Peyer's patch (tissue), 4 donors: ENCODE results near the gene NT5DC3. TPM values are rescaled to one million over a fixed set of nuclear protein-coding genes. Genes with fewer than 3 reads are reported as not detected.

Experiments
- DNase-seq, 3 donors: peaks; one replicate each; pipeline ENCODE4 v3.0.0-alpha.2; 2017 to 2019
- H3K27ac ChIP-seq, 4 donors: fragments of 200-600 bp; sonication (generic); one replicate each; pipeline ENCODE4 v1.5.1; 2016 to 2019
- H3K27me3 ChIP-seq, 2 donors: fragments of 200-600 bp; sonication (generic); one replicate each; pipeline ENCODE4 v1.5.1; 2019
- H3K36me3 ChIP-seq, 3 donors: fragments of 200-600 bp; sonication (generic); one replicate each; pipeline ENCODE4 v1.5.1; 2016 to 2019
- H3K4me1 ChIP-seq, 4 donors: fragments of 200-600 bp; sonication (generic); one replicate each; pipeline ENCODE4 v1.5.1; 2016 to 2019
- H3K4me3 ChIP-seq, 4 donors: fragments of 200-600 bp; sonication (generic); 1 replicate in 3 of 4; 2 replicates in 1 of 4; pipeline ENCODE4 v1.5.1; 2016 to 2019; ENCODE audit warnings: mild to moderate bottlenecking in 1 of 4
- H3K9me3 ChIP-seq, 4 donors: fragments of 200-600 bp; sonication (generic); one replicate each; pipeline ENCODE4 v1.5.1; 2016 to 2019; ENCODE audit warnings: mild to moderate bottlenecking in 1 of 4
- POLR2A ChIP-seq, 2 donors: fragments of 450-650 bp; IDR thresholded peaks; one replicate each; pipeline ENCODE4 v1.5.1; 2017; ENCODE audit warnings: antibody characterized with exemption in 2 of 2, mild to moderate bottlenecking in 2 of 2, moderate library complexity in 2 of 2
- total RNA-seq, 4 donors: library from RNA; depleted of rRNA; stranded (reverse); fragments of >200 nt; gene quantifications; one replicate each; pipeline ENCODE4 v1.1.0, GENCODE V29; 2016
- TF ChIP-seq, protein P1 (sequence below), 6 experiments: fragments of 450-650 bp in 4 of 6; fragments of 200-600 bp in 2 of 6; sonication (generic) in 1 of 6; IDR thresholded peaks; one replicate each; pipeline ENCODE4 v1.5.1; 2017 to 2019; ENCODE audit warnings: antibody characterized with exemption in 6 of 6, mild to moderate bottlenecking in 3 of 6, moderate library complexity in 1 of 6

Gene NT5DC3
- total RNA-seq, 4 donors from 2014 or later, result 3.9 to 10.2 (median 7.4) TPM

DNA sequence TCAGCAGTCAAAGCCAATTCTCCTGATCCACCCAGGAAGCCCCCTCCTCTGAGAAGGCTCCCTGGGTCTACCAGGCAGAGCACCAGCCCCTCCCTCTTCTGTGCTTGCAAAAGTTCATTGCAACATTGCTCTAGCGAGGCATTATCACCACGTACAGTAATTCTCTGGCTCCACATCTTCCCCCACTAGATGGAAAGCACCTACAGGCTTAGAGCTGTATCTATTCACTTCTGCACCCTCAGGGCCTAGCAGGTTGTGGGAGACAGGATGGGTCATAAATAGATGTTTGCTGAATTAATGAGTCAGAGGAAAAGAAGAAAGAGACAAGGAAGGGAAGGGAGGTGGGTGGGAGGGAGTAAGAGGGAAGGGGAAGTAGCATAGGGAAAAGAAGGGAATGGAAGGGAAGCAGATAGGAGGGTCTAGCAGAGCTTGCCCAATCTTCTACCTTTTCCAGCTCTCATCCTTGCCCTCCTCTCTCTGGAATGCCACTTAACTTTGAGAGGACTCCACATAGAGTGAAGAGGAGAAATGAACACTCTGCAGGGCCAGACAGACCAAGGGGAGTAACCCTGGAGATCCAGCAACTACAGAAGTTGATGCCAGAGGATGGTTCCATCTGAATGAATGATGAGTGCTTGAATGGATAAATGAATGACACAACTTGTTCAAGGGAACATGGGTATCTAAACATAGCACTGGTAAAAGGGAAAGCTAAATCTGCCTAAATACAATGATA is 42.0 kb upstream of the NT5DC3 start:
- no peaks in the 10 kb centered on the region for H3K9me3 ChIP-seq
- H3K36me3 ChIP-seq, result no peaks in the 10 kb centered on the region
- no peaks in the 10 kb centered on the region for H3K4me1 ChIP-seq

DNA sequence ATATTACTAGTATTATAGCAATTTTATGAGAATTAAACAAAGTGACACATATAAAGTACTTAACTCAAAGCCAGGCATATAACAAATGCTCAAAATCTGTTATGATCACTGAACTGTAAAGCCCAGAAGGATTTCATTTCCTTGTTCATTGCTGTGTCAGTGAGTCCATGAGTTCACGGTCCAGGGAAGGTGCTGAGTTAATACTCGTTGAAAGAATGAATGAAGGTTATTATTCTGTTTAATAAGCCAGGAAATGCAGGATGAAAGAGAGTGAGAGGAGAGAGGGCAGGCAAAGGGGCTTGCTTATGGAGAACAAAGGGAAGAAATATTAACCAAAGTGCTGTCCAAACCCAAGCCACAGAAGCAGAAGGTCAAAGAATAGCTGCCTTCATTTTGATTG is 40.2 kb upstream of the NT5DC3 start:
- Histone ChIP-seq H3K27ac (no peak overlapping the region), H3K36me3 (no peaks in the 10 kb centered on the region), H3K27me3 (no peaks in the 10 kb centered on the region), H3K4me1 (no peaks in the 10 kb centered on the region), H3K4me3 (no peak overlapping the region), H3K9me3 (no peaks in the 10 kb centered on the region)
- TF ChIP-seq, protein P1, sequence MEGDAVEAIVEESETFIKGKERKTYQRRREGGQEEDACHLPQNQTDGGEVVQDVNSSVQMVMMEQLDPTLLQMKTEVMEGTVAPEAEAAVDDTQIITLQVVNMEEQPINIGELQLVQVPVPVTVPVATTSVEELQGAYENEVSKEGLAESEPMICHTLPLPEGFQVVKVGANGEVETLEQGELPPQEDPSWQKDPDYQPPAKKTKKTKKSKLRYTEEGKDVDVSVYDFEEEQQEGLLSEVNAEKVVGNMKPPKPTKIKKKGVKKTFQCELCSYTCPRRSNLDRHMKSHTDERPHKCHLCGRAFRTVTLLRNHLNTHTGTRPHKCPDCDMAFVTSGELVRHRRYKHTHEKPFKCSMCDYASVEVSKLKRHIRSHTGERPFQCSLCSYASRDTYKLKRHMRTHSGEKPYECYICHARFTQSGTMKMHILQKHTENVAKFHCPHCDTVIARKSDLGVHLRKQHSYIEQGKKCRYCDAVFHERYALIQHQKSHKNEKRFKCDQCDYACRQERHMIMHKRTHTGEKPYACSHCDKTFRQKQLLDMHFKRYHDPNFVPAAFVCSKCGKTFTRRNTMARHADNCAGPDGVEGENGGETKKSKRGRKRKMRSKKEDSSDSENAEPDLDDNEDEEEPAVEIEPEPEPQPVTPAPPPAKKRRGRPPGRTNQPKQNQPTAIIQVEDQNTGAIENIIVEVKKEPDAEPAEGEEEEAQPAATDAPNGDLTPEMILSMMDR (IDR thresholded peaks at IDR 0.05), result no peak
- TF ChIP-seq POLR2A (IDR thresholded peaks at IDR 0.05), result no peak
- DNase-seq, result no peak

More for the DNA sequence above, 42.0 kb upstream of the NT5DC3 start:
- H3K27me3 ChIP-seq, result no peaks in the 10 kb centered on the region
- no peak overlapping the region for H3K4me3 ChIP-seq
- no peak overlapping the region for H3K27ac ChIP-seq
- no peak for DNase-seq
- TF ChIP-seq POLR2A (IDR thresholded peaks at IDR 0.05), result no peak
- TF ChIP-seq, protein P1 (IDR thresholded peaks at IDR 0.05), result no peak

DNA sequence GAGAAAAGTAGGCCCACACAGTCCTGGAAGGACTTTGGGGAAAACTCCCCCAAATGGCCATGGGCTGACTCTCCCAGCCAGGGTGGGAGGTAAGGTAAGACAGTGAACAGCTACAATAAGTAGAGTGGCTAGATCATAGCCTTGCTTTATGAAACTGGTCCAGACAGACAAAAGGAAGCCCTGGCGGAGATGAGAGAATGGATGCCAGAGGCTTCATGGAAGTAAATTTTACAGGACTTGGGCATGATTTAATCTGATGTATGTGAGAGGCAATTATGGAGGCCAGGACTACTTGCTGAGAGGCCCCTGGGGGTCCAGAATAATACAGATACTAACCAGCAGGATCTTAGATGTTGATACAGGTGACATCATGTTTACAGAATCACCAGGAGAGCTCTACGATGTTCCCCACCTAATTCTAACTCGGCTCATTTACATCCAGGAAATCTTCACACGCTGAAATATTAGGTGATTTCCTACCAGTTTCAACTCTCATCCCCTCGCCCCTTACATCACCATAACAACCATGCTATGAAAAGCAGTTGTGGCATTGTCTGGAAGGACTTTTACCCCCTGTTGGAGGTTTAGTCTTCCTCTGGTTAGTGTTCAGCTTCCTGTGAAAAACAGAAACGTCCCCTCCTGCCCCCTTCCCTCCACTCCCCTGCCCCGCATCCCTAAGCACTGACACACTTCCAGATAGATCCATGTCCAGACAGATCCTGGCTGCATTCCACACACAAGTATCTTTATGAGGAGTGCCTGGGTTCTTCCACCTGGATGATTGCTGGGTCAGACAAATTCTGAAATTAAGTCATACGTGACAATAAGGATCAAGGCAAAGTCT is 39.5 kb upstream of the NT5DC3 start:
- Histone ChIP-seq H3K4me3 (no peak overlapping the region), H3K4me1 (no peaks in the 10 kb centered on the region), H3K36me3 (no peaks in the 10 kb centered on the region), H3K9me3 (no peaks in the 10 kb centered on the region), H3K27ac (no peak overlapping the region), H3K27me3 (no peaks in the 10 kb centered on the region)
- TF ChIP-seq, protein P1 (IDR thresholded peaks at IDR 0.05), result no peak
- no peak for TF ChIP-seq POLR2A (IDR thresholded peaks at IDR 0.05)
- DNase-seq, result no peak

DNA sequence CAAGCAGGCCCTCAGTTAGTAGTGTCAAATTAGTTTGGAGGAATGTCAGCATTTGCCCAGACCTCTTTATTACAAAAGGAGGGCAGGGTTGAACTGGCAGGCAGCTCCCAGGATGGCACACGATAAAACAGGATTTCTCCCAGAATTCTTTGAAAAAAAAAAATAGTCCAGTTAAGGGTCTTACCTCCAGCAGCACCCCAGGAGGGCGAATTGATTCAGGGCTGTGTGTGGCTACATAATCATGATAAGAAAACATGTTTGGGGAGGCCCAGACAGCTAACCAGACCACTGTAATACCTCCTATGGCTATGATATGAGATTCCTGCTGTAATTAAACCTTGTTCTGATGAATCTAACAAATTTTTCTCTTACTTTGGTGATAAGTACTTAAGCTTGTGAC is 38.8 kb upstream of the NT5DC3 start:
- Histone ChIP-seq H3K4me1 (no peaks in the 10 kb centered on the region), H3K27ac (no peak overlapping the region)
- no peak for TF ChIP-seq POLR2A (IDR thresholded peaks at IDR 0.05)
- TF ChIP-seq, protein P1 (IDR thresholded peaks at IDR 0.05), result no peak

DNA sequence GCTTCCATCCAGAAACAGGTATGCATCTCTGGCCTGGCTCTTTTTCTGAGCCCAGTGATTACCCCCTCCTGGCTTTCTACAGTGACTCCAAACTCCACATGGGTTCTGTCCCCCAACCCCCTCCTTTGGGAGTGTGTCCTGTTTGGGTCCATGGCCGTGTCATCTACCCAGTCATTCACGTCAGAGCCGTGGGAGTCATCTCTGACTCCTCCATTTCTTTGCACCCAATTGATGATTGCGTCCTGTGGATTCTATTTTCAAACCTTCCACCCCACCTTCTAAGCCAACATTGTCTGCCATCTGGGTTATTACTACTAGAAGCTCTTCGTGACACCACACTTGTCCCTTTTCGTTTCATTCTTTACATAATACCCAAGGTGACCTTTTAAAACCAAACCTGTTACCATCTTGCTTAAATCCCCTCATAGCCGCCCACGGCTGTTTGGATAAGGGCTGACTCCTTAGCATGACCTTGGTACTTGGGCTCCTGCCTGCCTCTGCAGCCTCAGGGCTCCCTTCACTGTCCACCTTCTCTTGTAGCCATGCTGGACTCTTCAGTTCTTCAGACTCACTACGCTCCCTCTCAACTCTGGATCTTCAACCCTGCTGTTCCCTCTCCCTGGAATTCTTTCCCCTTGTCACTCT is 38.1 kb upstream of the NT5DC3 start:
- no peak overlapping the region for H3K4me3 ChIP-seq
- TF ChIP-seq, protein P1 (IDR thresholded peaks at IDR 0.05), result no peak
- no peak for TF ChIP-seq POLR2A (IDR thresholded peaks at IDR 0.05)

More for the DNA sequence above, 38.8 kb upstream of the NT5DC3 start:
- no peak for DNase-seq
- Histone ChIP-seq H3K9me3 (no peaks in the 10 kb centered on the region), H3K4me3 (no peak overlapping the region), H3K27me3 (no peaks in the 10 kb centered on the region), H3K36me3 (no peaks in the 10 kb centered on the region)

More for the DNA sequence above, 38.1 kb upstream of the NT5DC3 start:
- no peak overlapping the region for H3K27ac ChIP-seq
- no peaks in the 10 kb centered on the region for H3K27me3 ChIP-seq
- no peaks in the 10 kb centered on the region for H3K4me1 ChIP-seq
- H3K36me3 ChIP-seq, result no peaks in the 10 kb centered on the region
- no peak for DNase-seq
- H3K9me3 ChIP-seq, result no peaks in the 10 kb centered on the region
